ENCODE results near the gene MDK.

MDK gene

GRCh38 chr11:46375392-46376101, 5.9 kb upstream of the MDK start:
- peaks cover 3% of the 10 kb centered on the region for H3K27me3 ChIP-seq (ENCODE audit: control insufficient read depth, low read length)
- no peak overlapping the region for H3K27ac ChIP-seq (ENCODE audit: low read depth, low read length)
- H3F3A ChIP-seq (ENCODE audit: control insufficient read depth, insufficient read depth) = no peaks in the 10 kb centered on the region
- peaks cover 22% of the 10 kb centered on the region; the same call in 1 of the 2 replicates for H3K36me3 ChIP-seq (ENCODE audit: control insufficient read depth, low read length)
- H3K4me2 ChIP-seq (ENCODE audit: low read length) = no peak overlapping the region
- no peaks in the 10 kb centered on the region for H3K9me3 ChIP-seq (ENCODE audit: control insufficient read depth, insufficient read depth, low read length)
- peaks cover 4% of the 10 kb centered on the region for H3K4me1 ChIP-seq (ENCODE audit: control insufficient read depth, low read length)
- no peaks in the 10 kb centered on the region; the same call in 1 of the 2 replicates for H4K20me1 ChIP-seq (ENCODE audit: control insufficient read depth, insufficient read depth, low read depth, low read length)
- no peaks in the 10 kb centered on the region for H3K9me2 ChIP-seq (replicated peaks; ENCODE audit: control insufficient read depth, low read length)
- H3K4me3 ChIP-seq (ENCODE audit: low read length) = no peak overlapping the region
- no peak for TF ChIP-seq EZH2phosphoT487 (IDR thresholded peaks at IDR 0.05; ENCODE audit: borderline replicate concordance, low read length)
- no peaks in the 10 kb centered on the region for H3K79me2 ChIP-seq (ENCODE audit: control insufficient read depth, low read length)

DNA sequence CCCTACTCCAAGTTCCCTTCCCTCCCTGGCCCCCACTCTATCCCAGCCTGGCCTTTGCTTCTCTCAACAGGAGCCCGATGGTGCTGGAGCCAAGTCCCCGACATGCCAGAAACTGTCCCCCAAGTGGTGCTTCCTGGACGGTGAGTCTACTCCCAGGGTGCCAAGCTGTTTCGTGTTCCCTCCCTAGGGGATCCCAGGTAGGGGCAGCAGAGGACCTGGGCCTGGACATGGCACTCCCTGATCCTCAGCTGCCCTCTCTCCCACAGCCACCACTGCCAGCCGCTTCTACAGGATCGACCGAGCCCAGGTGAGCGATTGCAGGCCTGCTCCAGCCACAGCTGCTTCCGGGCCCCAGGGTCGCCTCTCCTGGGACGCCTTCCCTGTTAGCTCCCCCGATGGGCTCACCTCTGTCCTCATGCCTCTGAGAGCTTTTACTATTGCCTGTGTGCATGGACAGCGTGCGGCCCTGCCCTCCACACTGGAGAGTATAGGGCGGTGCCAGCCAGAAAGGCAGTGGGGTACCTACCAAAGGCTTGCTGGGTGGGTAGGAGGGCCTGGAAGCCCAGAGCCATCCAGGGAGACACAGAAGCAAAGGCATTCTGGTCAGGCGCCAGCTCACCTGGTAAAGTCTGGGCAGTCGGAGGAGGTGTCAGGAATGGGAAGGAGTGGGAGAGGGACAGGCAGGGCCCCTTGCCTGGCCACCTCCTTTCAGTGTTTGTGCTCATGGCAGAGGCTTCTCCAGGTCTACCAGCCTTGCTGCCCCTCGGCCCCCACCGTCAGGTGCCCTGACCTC, 5.0 kb upstream of the MDK start:
- Histone ChIP-seq H4K20me1 (ENCODE audit: control insufficient read depth, insufficient read depth, low read depth, low read length) (no peaks in the 10 kb centered on the region; the same call in 1 of the 2 replicates), H3K79me2 (ENCODE audit: control insufficient read depth, low read length) (no peaks in the 10 kb centered on the region), H3K4me1 (ENCODE audit: control insufficient read depth, low read length) (peaks cover 11% of the 10 kb centered on the region), H3F3A (ENCODE audit: control insufficient read depth, insufficient read depth) (no peaks in the 10 kb centered on the region), H3K4me3 (ENCODE audit: low read length) (no peak overlapping the region), H3K36me3 (ENCODE audit: control insufficient read depth, low read length) (peaks cover 22% of the 10 kb centered on the region; the same call in 1 of the 2 replicates), H3K9me3 (ENCODE audit: control insufficient read depth, insufficient read depth, low read length) (no peaks in the 10 kb centered on the region), H3K27ac (ENCODE audit: low read depth, low read length) (no peak overlapping the region), H3K4me2 (ENCODE audit: low read length) (no peak overlapping the region), H3K9me2 (replicated peaks; ENCODE audit: control insufficient read depth, low read length) (no peaks in the 10 kb centered on the region), H3K27me3 (ENCODE audit: control insufficient read depth, low read length) (peaks cover 10% of the 10 kb centered on the region)
- TF ChIP-seq, protein P1, sequence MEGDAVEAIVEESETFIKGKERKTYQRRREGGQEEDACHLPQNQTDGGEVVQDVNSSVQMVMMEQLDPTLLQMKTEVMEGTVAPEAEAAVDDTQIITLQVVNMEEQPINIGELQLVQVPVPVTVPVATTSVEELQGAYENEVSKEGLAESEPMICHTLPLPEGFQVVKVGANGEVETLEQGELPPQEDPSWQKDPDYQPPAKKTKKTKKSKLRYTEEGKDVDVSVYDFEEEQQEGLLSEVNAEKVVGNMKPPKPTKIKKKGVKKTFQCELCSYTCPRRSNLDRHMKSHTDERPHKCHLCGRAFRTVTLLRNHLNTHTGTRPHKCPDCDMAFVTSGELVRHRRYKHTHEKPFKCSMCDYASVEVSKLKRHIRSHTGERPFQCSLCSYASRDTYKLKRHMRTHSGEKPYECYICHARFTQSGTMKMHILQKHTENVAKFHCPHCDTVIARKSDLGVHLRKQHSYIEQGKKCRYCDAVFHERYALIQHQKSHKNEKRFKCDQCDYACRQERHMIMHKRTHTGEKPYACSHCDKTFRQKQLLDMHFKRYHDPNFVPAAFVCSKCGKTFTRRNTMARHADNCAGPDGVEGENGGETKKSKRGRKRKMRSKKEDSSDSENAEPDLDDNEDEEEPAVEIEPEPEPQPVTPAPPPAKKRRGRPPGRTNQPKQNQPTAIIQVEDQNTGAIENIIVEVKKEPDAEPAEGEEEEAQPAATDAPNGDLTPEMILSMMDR (IDR thresholded peaks at IDR 0.05; ENCODE audit: low read depth, low read length, poor library complexity, severe bottlenecking) = no peak
- no peak for TF ChIP-seq EZH2phosphoT487 (IDR thresholded peaks at IDR 0.05; ENCODE audit: borderline replicate concordance, low read length)

DNA sequence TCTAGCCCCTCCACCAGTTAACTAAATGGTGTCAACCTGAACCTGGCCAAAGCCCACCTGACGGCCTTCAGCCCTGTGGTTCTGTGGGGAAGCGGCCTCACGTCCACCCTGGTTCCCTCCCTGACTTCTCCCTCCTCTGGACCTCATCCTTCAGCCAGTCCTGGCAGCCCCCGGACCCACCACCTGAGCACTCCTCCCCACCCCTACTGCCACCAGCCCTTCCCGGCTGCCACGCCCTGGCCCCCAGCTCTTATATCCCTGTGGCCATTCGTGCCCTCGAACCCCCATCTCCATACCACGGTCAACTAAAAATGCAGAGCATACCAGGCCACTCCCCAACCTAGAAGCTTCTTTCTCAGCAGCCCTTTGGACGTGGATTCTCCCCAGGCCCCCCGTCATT, 4.2 kb upstream of the MDK start:
- Histone ChIP-seq H3K27me3 (ENCODE audit: control insufficient read depth, low read length) (peaks cover 17% of the 10 kb centered on the region), H3K4me2 (ENCODE audit: low read length) (no peak overlapping the region), H3K9me2 (replicated peaks; ENCODE audit: control insufficient read depth, low read length) (no peaks in the 10 kb centered on the region), H3K4me1 (ENCODE audit: control insufficient read depth, low read length) (peaks cover 18% of the 10 kb centered on the region), H3K36me3 (ENCODE audit: control insufficient read depth, low read length) (peaks cover 22% of the 10 kb centered on the region; the same call in 1 of the 2 replicates), H3K4me3 (ENCODE audit: low read length) (no peak overlapping the region), H3K79me2 (ENCODE audit: control insufficient read depth, low read length) (no peaks in the 10 kb centered on the region), H4K20me1 (ENCODE audit: control insufficient read depth, insufficient read depth, low read depth, low read length) (no peaks in the 10 kb centered on the region; the same call in 1 of the 2 replicates), H3K9me3 (ENCODE audit: control insufficient read depth, insufficient read depth, low read length) (no peaks in the 10 kb centered on the region), H3F3A (ENCODE audit: control insufficient read depth, insufficient read depth) (no peaks in the 10 kb centered on the region), H3K27ac (ENCODE audit: low read depth, low read length) (no peak overlapping the region)
- TF ChIP-seq, protein P1 (IDR thresholded peaks at IDR 0.05; ENCODE audit: low read depth, low read length, poor library complexity, severe bottlenecking) = no peak
- no peak for TF ChIP-seq EZH2phosphoT487 (IDR thresholded peaks at IDR 0.05; ENCODE audit: borderline replicate concordance, low read length)
